ENCODE data around the gene EXOC6.

The EXOC6 gene

GRCh38 chr10:92844746-92845145, 3.6 kb upstream of the EXOC6 start:
- DNase-seq (ENCODE audit: low read depth) = no peak
- no peak for TF ChIP-seq CTCF (IDR thresholded peaks at IDR 0.05; ENCODE audit: low read depth, low read length, missing control alignments)
- in situ Hi-C loops (cut with HindIII; ENCODE audit: low sequenced_read_pairs) = no loop called here
- H3K4me3 ChIP-seq (ENCODE audit: low read depth, low read length) = no peak overlapping the region

GRCh38 chr10:92845921-92846320, 2.4 kb upstream of the EXOC6 start:
- DNase-seq (ENCODE audit: low read depth) = no peak
- TF ChIP-seq CTCF (IDR thresholded peaks at IDR 0.05; ENCODE audit: low read depth, low read length, missing control alignments) = no peak
- in situ Hi-C loops (cut with HindIII; ENCODE audit: low sequenced_read_pairs) = no loop called here
- H3K4me3 ChIP-seq (ENCODE audit: low read depth, low read length) = no peak overlapping the region

GRCh38 chr10:92846344-92846743, 2.0 kb upstream of the EXOC6 start:
- in situ Hi-C loops (cut with HindIII; ENCODE audit: low sequenced_read_pairs) = no loop called here
- no peak overlapping the region for H3K4me3 ChIP-seq (ENCODE audit: low read depth, low read length)
- no peak for TF ChIP-seq CTCF (IDR thresholded peaks at IDR 0.05; ENCODE audit: low read depth, low read length, missing control alignments)
- no peak for DNase-seq (ENCODE audit: low read depth)

- no peak for TF ChIP-seq CTCF (IDR thresholded peaks at IDR 0.05; ENCODE audit: low read depth, low read length, missing control alignments)
- DNase-seq (ENCODE audit: low read depth) = no peak
- in situ Hi-C loops (cut with HindIII; ENCODE audit: low sequenced_read_pairs) = no loop called here
These were observed 1.5 kb upstream of the EXOC6 start for GRCh38 chr10:92846854-92847201.

GRCh38 chr10:92847202-92847864, 987 bp upstream of the EXOC6 start:
- no peak for TF ChIP-seq CTCF (IDR thresholded peaks at IDR 0.05; ENCODE audit: low read depth, low read length, missing control alignments)
- DNase-seq (ENCODE audit: low read depth) = no peak
- H3K4me3 ChIP-seq (ENCODE audit: low read depth, low read length) = no peak overlapping the region
- in situ Hi-C loops (cut with HindIII; ENCODE audit: low sequenced_read_pairs) = no loop called here

More at GRCh38 chr10:92846854-92847201, 1.5 kb upstream of the EXOC6 start:
- H3K4me3 ChIP-seq (ENCODE audit: low read depth, low read length) = no peak overlapping the region

GRCh38 chr10:92848037-92848440, 281 bp upstream of the EXOC6 start:
- in situ Hi-C loops (cut with HindIII; ENCODE audit: low sequenced_read_pairs) = no loop called here

More at GRCh38 chr10:92848037-92848440, 281 bp upstream of the EXOC6 start:
- H3K4me3 ChIP-seq (ENCODE audit: low read depth, low read length) = peak overlapping the region; percentile 82
- DNase-seq (ENCODE audit: low read depth) = no peak
- TF ChIP-seq CTCF (IDR thresholded peaks at IDR 0.05; ENCODE audit: low read depth, low read length, missing control alignments) = no peak
